GM19324 (cell line): Measurements from ENCODE around the gene VAMP4.
"Not testable (repeated sequence)": the region's sequence is repeated elsewhere in the genome, so short reads cannot be mapped to it uniquely, and the experiment has no call there.

Experiments
- ATAC-seq: cut with Tn5 transposase; IDR thresholded peaks from one replicate; pipeline ENCODE4 v1.9.1; 2021; ENCODE audit warnings: mild to moderate bottlenecking, moderate library complexity; ENCODE audit not compliant: unreplicated experiment, low FRiP score

The VAMP4 gene

DNA sequence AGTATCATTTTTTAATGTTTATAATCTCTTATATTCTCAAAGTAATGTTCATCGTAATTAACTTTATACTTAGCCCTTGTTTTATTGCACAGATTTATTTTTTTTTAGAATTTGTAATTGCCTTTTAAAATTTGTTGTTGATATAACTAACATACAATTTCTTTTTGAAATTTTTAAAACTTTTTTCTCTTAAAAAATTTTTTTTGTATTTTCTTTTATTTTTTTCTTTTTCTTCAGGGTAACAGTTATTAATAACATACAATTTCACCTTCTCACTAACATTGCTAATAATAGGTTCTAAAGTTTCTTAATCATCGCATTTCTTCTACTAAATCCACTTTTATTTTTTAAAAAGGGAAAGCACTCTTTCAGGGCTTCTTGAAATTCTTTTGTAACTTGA is 11.3 kb upstream of the VAMP4 start:
- ATAC-seq: no peak

DNA sequence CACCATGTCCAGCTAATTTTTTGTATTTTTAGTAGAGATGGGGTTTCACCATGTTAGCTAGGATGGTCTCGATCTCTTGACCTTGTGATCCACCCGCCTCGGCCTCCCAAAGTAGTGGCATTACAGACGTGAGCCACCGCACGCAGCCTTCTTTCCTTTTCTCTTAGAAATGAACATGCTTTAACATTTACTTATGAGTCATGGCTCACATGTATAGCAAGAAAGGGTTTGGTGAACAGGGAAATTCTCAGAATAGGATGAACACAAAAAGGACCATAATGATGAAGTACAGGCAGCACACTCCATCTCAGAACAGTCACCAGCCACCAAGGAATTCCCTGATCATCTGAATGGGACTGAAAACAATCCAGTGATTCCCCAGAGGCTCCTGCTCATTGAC is 9.4 kb upstream of the VAMP4 start:
- no peak for ATAC-seq

DNA sequence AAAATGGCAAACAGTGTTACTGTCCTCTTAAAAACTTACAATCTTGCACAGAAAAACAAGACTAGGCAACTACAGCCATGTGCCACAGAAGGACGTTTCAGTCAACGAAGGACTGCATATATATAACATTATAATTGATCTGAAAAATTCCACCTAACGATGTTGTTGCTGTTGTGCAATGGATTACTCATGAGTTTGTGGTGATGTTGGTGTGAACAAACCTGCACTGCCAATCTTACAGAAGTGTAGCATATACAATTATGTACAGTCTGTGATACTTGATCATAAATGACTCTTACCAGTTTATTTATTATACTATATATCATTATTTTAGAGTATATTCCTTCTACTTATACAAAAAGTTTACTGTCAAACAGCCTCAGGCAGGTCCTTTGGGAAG is 6.8 kb upstream of the VAMP4 start:
- no peak for ATAC-seq

DNA sequence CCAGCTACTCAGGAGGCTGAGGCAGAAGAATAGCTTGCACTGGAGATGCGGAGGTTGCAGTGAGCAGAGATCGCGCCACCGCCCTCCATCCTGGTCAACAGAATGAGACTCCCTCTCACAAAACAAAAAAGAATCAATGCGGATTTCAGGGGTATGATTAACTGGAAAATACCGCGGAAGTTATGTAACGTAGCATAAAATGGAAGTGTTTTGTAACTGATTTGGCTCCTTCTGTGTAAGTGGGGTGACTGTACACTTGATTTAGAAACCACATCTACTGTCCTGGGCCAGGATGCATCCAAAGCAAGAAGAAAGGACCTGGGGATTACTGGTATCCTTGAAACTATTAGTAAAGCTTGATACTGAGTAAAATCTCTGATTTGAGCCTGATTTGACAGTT is 3.1 kb upstream of the VAMP4 start:
- ATAC-seq: no peak

DNA sequence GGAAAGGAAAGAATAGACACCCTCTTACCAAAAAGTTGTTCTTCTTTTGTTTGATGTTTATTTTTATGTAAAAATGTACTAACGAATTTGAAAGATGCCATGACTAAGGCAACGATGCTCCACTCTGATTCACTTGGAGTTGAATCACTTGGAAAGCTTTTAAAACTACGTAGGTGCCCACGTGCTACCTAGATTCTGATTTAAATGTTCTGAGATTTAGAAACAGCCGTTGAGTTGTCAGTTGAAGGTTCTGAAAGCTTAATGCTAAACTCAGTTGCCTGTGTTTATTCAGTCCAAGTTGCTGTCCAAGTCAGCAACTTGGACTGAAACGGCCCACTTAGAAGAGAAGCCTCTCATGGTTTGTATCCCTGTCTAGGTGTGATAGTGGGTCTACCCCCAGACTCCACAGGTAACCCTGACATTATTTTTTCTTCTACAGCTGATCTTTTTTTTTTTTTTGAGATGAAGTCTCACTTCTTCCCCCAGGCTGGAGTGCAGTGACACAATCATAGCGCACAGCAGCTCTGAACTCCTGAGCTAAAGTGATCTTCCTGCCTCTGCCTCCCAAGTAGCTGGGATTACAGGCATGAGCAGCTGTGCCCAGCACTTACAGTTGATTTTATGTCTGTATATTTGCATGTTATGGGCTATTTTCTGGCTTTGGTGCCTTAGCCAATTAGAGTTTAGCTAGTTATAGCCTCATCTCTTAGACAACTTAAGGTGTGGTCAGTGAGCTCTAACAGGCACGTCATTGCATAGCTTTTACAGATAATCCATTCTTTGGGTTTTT is 1.4 kb upstream of the VAMP4 start:
- no peak for ATAC-seq

DNA sequence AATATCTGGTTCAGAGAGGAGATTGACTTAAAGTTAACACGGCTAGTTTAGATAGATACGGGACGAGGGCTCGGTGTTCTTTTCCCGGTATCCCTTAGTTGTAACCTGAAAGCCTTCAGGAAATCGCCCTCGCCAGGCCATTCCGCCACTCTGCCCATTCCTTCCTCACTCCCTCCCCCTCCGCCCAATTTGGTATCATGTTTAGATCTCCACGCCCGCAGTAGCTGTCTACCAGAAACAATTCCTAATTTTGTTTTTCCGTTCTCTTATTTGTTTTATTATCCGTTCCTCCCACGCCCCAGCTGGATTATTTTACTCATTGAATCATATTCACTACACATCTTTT is 685 bp upstream of the VAMP4 start:
- ATAC-seq: no peak

DNA sequence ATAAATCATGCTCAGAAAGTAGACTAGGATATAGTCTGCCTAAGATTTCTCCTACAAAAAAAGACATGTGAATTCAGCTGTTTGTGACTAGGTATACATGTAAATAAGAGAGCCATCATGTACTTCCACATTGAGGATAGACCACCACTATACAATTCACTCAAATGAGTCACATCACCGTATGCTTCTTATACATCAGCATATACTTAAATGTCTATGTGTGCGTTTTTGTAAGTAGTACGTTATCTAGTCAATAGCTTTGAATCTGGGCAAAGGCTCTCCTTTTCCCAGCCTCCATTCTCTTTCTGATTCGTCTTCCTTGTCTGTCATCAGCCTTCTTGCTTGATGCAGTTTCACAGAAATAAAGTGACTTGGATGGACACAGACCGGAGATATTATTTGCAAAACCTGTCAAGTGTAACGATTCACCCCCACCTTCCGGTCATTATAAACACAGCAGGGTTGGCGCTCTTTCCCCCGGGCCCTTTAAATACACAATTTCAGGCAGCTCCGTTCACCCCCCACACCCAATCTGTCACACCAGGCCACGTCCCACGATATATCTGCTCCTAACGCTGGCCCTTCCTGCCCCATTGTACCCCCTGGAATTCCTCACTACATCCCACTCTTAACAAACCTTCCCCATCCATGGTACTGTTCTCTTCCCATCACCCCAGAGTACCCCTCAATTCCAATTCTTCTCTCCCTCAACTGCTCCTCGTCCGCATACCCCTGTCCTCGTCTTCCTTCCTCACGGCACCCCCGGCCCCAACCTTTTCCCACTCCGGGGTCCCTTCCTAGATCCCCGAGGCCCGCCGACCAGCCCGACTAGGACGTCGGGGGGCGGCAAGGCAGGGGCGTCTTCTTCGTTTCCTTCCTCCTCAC is 636 bp downstream of the VAMP4 start:
- peak; percentile 26 for ATAC-seq

DNA sequence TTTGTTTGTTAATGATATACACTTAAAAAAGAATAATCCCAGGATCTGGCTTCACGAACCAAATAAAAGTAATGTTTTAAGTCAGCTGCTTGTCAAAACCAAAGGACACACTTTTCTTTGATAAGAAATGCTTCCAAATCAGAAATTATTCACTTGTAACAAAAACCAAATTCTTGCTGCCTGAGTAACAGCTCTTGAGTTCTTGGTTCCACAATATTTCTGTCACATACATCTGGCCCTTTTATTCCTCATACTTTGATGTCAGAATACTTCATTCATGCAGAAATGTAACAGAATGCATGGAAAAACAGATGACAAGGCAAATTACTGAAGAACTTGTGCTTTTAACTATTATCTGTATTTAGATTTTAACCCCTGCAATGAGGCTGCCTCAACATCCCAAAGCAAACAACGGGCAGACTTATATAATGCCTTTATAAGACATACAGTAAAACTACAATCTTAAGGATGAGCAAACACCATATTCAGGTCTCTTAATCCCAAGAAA is 1.5 kb downstream of the VAMP4 start:
- no peak for ATAC-seq

DNA sequence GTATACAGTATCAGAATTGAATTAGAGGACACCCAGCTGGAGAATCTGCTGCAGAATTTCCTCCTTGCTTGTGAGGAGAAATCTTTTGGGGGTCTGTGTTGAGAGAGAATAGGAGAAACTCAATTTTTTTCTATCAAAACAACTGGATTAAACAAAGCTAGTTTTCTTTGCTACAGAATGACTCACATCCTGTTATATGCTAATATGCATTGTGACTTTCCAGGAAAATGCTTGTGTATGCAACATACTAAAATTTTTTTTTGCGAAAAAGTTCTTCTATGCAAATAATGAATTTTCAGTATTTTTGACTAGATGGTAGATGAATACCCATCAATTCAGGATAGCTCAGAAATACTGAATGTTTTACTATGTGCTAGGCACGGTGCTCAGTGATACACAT is 2.2 kb downstream of the VAMP4 start:
- no peak for ATAC-seq

DNA sequence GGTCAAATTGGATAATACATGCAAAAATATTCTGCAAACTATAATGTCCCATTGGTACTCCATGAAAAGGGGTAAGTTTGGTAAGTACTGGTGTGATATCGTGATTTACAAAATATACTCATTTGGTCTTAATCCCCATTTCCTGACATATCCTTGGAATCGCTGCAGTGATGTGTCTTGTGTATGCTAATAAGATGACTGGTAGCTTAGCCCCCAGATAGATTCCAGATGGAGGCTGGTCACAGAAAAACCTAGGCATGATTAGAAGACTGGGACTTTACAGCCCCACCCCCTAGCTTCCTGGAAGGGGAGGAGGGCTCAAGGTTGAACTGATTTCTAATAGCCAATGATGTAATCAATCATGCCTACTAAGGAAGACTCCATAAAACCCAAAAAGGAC is 3.0 kb downstream of the VAMP4 start:
- no peak for ATAC-seq

DNA sequence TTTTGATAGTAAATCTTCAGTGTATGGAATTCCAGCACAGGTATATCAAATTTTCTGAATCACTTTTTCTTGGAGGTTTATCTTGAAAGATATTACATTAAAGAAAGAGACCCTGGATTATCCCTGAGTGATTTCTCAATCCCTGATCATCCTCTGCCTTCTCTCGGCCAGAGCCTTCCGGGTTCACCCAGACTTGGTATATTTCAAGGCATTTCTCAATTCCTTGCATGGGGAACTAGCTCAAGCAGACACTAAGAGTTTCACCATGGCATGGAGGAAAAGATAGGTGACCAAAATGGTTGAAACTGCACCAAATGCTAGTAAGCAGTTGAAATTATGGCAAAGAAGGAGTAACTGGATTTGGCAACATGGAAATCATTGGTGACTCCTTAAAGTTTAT is 5.7 kb downstream of the VAMP4 start:
- no peak for ATAC-seq

DNA sequence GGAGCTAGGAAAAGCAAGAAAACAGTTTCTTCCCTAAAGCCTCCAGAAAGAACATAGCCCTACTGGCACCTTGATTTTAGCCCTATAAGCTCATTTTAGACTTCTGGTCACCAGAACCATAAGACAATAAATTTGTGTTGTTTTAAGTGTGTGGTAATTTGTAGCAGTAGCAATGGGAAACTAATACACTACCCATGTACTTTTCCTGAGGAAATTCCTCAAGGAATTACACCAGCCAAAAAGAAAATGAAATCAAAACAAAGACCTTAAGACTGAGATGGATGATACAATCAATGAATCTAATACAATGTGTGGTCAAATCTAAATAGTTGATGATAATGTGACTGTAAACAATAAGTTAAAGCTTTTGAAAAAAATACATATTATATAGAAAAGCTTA is 11.8 kb downstream of the VAMP4 start:
- no peak for ATAC-seq

DNA sequence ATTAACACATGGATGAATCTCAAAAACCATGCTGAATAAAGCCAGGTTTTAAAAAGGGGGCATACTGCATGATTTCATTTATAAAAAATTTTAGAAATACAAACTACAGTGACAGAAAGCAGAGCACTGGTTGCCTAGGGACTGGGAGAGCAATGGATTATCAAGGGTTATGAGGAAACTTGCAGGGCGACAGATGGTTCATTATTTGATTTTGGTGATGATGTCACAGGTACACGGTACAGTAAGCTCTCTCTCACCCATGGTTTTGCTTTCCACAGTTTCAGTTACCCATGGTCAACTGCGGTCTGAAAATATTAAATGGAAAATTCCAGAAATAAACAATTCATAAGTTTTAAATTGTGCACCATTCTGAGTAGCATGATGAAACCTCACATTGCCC is 14.1 kb downstream of the VAMP4 start:
- ATAC-seq: no peak

DNA sequence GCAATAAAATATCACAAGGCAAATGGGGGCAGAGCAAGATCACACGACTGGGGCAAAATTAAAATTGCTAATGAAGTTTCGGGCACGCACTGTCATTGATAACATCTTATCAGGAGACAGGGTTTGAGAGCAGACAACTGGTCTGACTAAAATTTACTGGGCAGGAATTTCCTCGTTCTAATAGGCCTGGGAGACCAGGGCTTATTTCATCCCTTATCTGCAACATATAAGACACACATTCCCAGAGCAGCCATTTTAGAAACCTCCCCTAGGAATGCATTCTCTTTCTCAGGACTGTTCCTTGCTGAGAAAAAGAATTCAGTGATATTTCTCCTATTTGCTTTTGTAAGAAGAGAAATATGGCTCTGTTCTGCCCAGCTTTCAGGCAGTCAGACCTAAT is 18.7 kb downstream of the VAMP4 start:
- ATAC-seq: not testable (repeated sequence)

DNA sequence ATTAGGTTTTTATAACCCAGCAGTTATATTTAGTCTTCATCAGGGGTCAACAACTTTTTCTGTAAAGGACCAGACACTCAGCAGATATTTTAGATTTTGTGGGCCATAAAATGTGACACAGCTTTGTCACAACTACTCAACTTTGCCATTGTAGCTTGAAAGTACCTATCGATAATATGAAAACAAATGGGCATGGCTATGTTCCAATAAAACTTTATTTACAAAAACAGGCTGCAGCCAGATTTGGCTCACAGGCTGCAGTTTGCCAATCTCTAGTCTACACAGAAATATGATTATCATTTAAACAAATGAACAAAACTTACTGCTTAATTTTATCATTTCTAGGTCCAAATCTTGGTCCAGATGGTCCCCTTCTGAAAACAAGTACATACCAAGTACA is 23.0 kb downstream of the VAMP4 start:
- no peak for ATAC-seq

DNA sequence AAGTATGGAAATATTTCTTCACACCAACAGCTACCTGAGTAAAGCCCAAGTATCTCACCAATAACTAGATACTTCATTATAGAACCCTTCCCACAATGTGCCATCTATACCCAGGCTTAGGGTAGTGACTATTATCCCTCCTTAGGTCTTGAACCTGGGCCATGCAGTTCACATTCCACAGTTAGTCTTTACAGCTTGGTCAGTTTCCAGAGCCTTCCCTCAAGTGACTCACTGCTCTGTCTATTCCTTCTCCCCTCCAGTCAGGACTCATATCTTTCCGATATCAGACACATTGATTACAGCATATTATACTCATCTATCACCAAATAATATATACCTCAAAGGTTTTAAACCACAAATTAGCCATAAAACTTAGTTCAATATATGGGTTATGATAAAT is 23.6 kb downstream of the VAMP4 start:
- ATAC-seq: no peak

DNA sequence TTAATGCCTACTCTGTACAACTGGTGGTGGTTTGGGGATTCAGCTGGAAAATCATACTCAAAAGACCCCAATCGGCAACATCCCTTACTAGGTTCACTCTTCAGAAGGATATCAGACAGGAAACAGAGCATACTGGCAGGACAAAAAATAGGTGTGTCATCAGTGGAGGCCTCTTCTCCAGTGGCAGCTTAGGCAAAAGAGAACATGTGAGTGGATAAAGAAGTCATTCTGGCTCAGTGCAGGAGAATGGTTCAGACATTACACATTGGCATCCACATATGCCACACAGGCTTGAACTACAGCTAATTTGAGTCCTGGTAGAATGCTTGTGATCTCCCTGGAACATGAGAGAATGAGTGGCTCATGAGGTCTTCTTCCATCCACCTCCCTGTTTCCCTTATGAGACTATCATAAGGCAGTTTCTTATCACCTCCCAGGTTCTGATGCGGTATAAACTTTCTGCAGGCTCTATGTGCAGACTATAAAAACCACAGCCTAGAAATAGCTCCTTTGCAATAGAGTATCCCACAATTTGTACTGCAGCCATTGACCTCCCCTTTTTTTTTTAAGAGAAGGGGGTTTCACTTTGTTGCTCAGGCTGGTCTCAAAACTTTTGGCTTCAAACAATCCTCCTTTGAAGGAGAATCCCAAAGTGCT is 24.7 kb downstream of the VAMP4 start:
- no peak for ATAC-seq

DNA sequence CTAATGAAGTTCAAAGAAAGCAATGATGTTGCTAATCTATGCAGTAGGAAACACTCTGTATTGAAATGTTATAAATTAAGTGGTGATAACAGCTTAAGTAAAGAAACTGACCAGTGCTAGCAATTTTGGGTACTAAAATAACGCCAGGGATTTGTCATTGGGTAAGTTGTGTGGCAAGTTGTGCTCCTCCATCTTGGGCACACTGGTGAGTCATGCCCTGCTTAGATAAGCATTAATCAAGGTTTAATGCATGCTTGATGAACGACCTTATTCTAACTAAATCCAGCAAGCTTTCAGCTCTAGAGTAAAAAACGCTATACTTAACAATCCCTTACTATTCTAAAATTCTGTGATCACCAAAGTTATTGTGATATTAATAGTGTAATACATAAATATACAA is 25.2 kb downstream of the VAMP4 start:
- no peak for ATAC-seq

DNA sequence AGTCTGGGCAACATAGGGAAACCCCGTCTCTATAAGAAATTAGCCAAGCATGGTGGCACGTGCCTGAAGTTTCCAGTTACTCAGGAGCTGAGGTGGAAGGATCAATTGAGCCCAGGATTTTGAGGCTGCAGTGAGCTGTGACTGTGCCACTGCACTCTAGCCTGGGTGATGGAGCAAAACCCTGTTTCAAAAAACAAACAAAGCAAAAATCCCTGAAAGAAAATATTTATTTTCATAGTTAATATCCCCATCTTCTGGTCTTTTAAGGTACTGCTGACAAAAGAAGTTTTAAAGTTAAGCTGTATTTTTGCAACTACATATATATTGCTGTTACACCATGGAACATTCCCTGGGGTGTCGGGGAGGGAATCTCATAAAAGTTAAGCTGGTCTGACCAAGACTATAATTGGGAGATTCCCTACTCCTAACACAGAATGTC is 26.0 kb downstream of the VAMP4 start:
- ATAC-seq: no peak

DNA sequence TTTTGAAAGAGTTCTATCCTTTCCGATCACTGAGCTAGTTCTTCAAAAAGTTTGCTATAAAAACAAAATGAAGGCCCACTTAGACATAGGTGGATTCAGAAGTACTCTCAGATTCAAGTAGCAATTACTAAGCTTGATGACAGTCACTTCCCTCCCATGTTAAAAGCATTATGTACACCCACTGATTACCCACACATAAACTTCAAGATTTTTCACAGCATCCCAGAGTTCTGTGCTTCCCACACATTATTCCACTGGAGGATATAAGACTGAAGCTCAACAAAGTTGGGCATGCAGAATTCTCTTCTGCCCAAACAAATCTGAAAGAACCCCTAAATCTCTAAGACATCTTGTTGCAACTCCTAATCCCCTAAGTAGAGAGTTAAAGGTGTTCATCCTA is 29.5 kb downstream of the VAMP4 start:
- ATAC-seq: no peak

DNA sequence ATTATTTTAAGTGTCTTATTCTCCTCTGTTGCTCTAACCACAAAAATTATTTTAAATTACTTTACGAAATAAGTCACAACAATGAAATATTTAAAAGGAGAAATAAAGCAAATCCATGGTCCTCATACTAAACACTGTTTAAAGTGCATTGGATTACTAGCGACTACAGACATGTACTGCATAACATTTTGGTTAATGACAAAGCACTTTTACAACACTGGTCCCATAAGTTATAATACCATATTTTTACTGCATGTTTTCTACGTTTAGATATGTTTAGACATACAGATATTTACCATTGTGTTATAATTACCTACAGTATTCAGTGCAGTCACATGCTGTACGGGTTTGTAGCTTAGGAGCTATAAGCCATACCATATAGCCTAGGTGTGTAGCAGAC is 30.2 kb downstream of the VAMP4 start:
- ATAC-seq: no peak
